Esophagus muscularis mucosa (tissue), 4 donors: ENCODE results near the gene PAX3. TPM values are rescaled to one million over a fixed set of nuclear protein-coding genes. Genes with fewer than 3 reads are reported as not detected.
A peak's percentile ranks its signal among the peaks of the same experiment; 100 is the strongest.

Experiments used
- DNase-seq: peaks from one replicate; pipeline ENCODE4 v3.0.0-alpha.2; 2017; ENCODE audit errors: extremely low spot score
- H3K27ac ChIP-seq, 4 donors: fragments of 200-600 bp; sonication (generic); replicated peaks in 1 of 4; 1 replicate in 3 of 4; 2 replicates in 1 of 4; pipeline ENCODE4 v1.5.1; 2016 to 2019; ENCODE audit warnings: mild to moderate bottlenecking in 1 of 4
- H3K27me3 ChIP-seq, 4 donors: fragments of 200-600 bp; sonication (generic); one replicate each; pipeline versions ENCODE4 v1.5.1 to v1.6.0; 2016 to 2019
- H3K36me3 ChIP-seq, 4 donors: fragments of 200-600 bp; sonication (generic); one replicate each; pipeline ENCODE4 v1.5.1; 2016 to 2019
- H3K4me1 ChIP-seq, 4 donors: fragments of 200-600 bp; sonication (generic); one replicate each; pipeline ENCODE4 v1.5.1; 2016 to 2019
- H3K4me3 ChIP-seq, 4 donors: fragments of 200-600 bp; sonication (generic); 1 replicate in 2 of 4; 2 replicates in 2 of 4; pipeline ENCODE4 v1.5.1; 2016 to 2019; ENCODE audit warnings: mild to moderate bottlenecking in 4 of 4, moderate library complexity in 1 of 4
- H3K9me3 ChIP-seq, 4 donors: fragments of 200-600 bp; sonication (generic); 1 replicate in 3 of 4; 2 replicates in 1 of 4; pipeline ENCODE4 v1.5.1; 2016 to 2019
- CTCF ChIP-seq, 3 experiments: fragments of 200-600 bp in 2 of 3; fragments of 450-650 bp in 1 of 3; sonication (generic) in 2 of 3; IDR thresholded peaks; one replicate each; pipeline ENCODE4 v1.5.1; 2017 to 2019; ENCODE audit warnings: antibody characterized with exemption in 3 of 3, mild to moderate bottlenecking in 2 of 3, moderate library complexity in 1 of 3
- EP300 ChIP-seq: sonication (generic); formaldehyde crosslinking; IDR thresholded peaks from one replicate; pipeline ENCODE4 v1.6.1; 2017; ENCODE audit warnings: antibody characterized with exemption
- POLR2A ChIP-seq: fragments of 450-650 bp; IDR thresholded peaks from one replicate; pipeline ENCODE4 v1.6.1; 2017; ENCODE audit warnings: antibody characterized with exemption, moderate library complexity, mild to moderate bottlenecking, low read depth
- POLR2AphosphoS5 ChIP-seq, 2 donors: sonication (generic); formaldehyde crosslinking; IDR thresholded peaks; one replicate each; pipeline ENCODE4 v1.6.1; 2017; ENCODE audit warnings: antibody characterized with exemption in 2 of 2
- WGBS: methylation state at CpG from one replicate; pipeline ENCODE4 v1.1.5; 2018; 5-methylcytosine and 5-hydroxymethylcytosine counted together
- intact Hi-C: fragments of 100-400 bp; cut with DNase I; formaldehyde crosslinking; loops from one replicate; pipeline ENCODE4 v1.15.1; 2023
- total RNA-seq, 4 donors: library from RNA; depleted of rRNA; stranded (reverse); fragments of >200 nt; gene quantifications; one replicate each; pipeline versions ENCODE4 v1.1.0 to v1.2.1, GENCODE V29; 2016

Gene PAX3
- total RNA-seq, 4 donors from 2014 or later = not detected

- H3K27me3 ChIP-seq = peaks cover 5 to 100% (median 84%) of the 10 kb centered on the region in 4 donors
- intact Hi-C loops = no loop called here
Measured at GRCh38 chr2:222291485-222291841, 7.3 kb downstream of the PAX3 start.

DNA sequence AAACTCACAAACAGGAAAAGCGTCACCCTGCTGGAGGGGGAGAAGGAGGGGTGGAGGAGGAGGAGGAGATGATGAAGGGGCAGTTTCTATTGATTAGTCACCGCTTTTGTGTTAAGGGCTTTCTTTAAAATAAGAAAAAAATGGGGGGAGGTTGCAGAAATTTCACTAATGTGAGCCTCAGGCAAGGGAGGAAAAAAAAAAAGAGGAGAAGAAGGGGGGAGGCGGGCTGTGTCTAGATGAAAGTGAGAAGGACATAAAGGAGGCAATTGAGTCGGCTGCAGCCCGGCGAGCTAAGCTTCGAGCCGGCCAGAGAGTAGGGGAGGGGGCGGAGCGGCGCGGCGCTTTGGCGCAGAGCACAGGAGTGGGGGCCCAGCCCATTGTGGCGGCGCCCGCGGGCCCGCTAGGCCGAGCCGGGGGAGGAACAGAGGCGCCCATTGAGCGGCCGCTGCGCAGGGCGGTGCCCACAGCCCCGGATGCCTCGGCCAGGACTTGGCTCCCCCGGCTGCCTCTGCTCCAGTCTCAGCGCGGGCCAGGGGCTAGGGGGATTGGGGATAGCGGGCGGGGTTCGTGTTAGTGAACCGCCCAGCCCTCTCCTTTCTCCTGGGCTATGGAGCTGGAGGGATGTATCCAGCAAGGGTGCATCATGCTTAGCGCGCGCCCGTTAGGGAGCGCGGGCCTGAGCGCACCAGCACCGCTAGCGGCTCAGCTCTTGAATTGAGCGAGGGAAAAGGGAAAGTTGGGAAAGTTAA is 7.9 kb downstream of the PAX3 start:
- H3K9me3 ChIP-seq = no peaks in the 10 kb centered on the region
- DNase-seq = peak; percentile 60
- H3K4me1 ChIP-seq = peaks cover 7 to 34% (median 25%) of the 10 kb centered on the region in 4 donors
- TF ChIP-seq EP300 = no peak
- no peak for TF ChIP-seq CTCF (IDR thresholded peaks at IDR 0.05)
- TF ChIP-seq POLR2A = no peak
- no peak for TF ChIP-seq POLR2AphosphoS5 (IDR thresholded peaks at IDR 0.05)
- WGBS = 3% methylated on average over 30 of the region's 45 CpGs
- no peaks in the 10 kb centered on the region for H3K36me3 ChIP-seq
- intact Hi-C loops = no loop called here
- H3K4me3 ChIP-seq = peak overlapping the region; percentile 16 to 37 (median 29)
- H3K27me3 ChIP-seq = peaks cover 5 to 100% (median 82%) of the 10 kb centered on the region in 4 donors
- no peak overlapping the region for H3K27ac ChIP-seq

More at GRCh38 chr2:222291485-222291841, 7.3 kb downstream of the PAX3 start:
- Histone ChIP-seq H3K4me3 (peak overlapping the region in 1 of 4 donors; percentile 16), H3K4me1 (peaks cover 7 to 39% (median 30%) of the 10 kb centered on the region in 4 donors), H3K9me3 (no peaks in the 10 kb centered on the region), H3K27ac (no peak overlapping the region), H3K36me3 (no peaks in the 10 kb centered on the region)
- no peak for TF ChIP-seq POLR2A
- no peak for TF ChIP-seq CTCF (IDR thresholded peaks at IDR 0.05)
- TF ChIP-seq POLR2AphosphoS5 (IDR thresholded peaks at IDR 0.05) = no peak
- TF ChIP-seq EP300 = no peak
- WGBS = 32% methylated on average over 4 of the region's 4 CpGs
- DNase-seq = no peak

GRCh38 chr2:222290401-222290735 is 8.4 kb downstream of the PAX3 start:
- Histone ChIP-seq H3K4me3 (peak overlapping the region in 3 of 4 donors; percentile 16 to 37 (median 35)), H3K27ac (no peak overlapping the region), H3K4me1 (peaks cover 6 to 28% (median 19%) of the 10 kb centered on the region in 4 donors), H3K36me3 (no peaks in the 10 kb centered on the region), H3K9me3 (no peaks in the 10 kb centered on the region), H3K27me3 (peaks cover 5 to 98% (median 79%) of the 10 kb centered on the region in 4 donors)
- intact Hi-C loops = no loop called here
- DNase-seq = peak; percentile 47
- TF ChIP-seq POLR2A = no peak
- TF ChIP-seq EP300 = no peak
- 20% methylated on average over 7 of the region's 7 CpGs for WGBS

DNA sequence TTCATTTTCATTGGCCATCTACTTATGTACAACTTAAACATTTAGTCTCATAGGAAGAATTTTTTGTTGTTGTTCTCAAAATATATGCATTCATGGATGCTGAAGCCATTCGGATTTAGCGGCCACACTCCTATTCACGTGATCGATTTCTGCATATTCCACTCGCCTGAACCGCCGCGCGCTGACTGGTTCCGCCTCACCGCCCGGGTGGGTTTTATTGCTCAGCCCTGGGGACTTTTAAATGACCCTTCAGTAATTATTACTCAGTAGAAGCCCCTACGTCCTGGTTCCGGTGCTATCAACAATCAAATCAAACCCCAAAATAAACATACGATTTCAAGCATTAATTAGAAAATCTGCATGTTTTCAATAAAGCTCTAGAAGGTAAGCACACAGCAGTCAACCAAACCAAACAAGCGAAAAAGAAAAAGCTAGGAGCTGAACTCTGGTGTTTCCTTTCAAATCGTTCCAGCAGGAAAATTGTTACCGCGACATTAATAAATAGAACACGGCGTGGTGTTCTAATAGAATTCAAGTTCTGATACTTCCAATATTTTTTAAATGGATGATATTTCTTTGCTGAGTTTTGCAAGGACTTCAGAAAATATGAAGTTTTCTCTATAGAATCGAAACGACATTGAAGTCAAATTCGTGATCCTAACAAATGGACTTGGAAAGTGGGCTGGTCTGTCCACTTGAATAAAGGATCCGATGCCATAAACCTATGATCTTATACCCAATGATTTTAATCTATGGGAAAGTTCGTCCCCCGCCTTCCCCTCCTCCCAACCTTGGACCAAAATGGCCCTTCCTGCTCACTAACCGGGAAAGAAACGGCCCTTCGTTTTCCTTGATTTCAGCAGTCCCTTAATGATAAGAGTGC is 9.3 kb downstream of the PAX3 start:
- intact Hi-C loops = no loop called here
- H3K4me3 ChIP-seq = no peak overlapping the region
- H3K27ac ChIP-seq = no peak overlapping the region
- WGBS = 12% methylated on average over 30 of the region's 30 CpGs
- H3K9me3 ChIP-seq = no peaks in the 10 kb centered on the region
- H3K36me3 ChIP-seq = no peaks in the 10 kb centered on the region
- peaks cover 0 to 20% (median 12%) of the 10 kb centered on the region in 4 donors for H3K4me1 ChIP-seq
- TF ChIP-seq POLR2AphosphoS5 (IDR thresholded peaks at IDR 0.05) (no peak), CTCF (IDR thresholded peaks at IDR 0.05) (no peak), EP300 (no peak), POLR2A (no peak)
- H3K27me3 ChIP-seq = peaks cover 0 to 98% (median 72%) of the 10 kb centered on the region in 4 donors
- DNase-seq = peak; percentile 42
